A673 (cell line): ENCODE results near the gene SHC1.

Source experiments
- EZH2 ChIP-seq: fragments of 200-600 bp; sonication (generic); IDR thresholded peaks from 2 replicates; pipeline ENCODE4 v1.6.1; 2017; ENCODE audit warnings: borderline replicate concordance, low read depth, mild to moderate bottlenecking, mixed read lengths, antibody characterized with exemption, low read length; ENCODE audit not compliant: poor library complexity, severe bottlenecking
- TF ChIP-seq, protein P1 (sequence below): fragments of 300-800, 200-600 bp; sonication (generic); conservative IDR thresholded peaks from 2 replicates; pipeline ENCODE4 v1.5.1; 2017; ENCODE audit warnings: low read depth, mild to moderate bottlenecking, antibody characterized with exemption, low read length, moderate library complexity, mixed read lengths

DNA sequence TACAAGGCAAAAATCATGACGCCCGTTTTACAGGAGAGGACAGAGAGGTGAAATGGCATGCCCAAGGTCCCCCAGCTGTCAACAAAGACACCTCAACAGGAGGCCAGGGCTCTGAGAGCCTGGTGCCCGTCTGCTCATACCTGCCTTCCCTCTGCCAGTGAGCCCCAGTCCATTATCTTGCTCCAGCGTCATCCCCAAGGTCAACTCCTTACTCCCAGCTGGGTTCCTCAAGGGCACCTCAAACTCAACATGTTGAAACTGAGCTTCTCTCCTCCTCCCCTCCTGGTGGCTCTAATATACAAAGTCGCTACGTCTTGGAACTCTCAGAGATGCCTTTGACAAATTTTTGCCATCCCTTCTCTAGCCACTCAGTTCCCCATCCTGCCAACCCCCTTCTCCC, 17.9 kb downstream of the SHC1 start:
- TF ChIP-seq, protein P1, sequence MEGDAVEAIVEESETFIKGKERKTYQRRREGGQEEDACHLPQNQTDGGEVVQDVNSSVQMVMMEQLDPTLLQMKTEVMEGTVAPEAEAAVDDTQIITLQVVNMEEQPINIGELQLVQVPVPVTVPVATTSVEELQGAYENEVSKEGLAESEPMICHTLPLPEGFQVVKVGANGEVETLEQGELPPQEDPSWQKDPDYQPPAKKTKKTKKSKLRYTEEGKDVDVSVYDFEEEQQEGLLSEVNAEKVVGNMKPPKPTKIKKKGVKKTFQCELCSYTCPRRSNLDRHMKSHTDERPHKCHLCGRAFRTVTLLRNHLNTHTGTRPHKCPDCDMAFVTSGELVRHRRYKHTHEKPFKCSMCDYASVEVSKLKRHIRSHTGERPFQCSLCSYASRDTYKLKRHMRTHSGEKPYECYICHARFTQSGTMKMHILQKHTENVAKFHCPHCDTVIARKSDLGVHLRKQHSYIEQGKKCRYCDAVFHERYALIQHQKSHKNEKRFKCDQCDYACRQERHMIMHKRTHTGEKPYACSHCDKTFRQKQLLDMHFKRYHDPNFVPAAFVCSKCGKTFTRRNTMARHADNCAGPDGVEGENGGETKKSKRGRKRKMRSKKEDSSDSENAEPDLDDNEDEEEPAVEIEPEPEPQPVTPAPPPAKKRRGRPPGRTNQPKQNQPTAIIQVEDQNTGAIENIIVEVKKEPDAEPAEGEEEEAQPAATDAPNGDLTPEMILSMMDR = no peak
- TF ChIP-seq EZH2 = no peak
